Mesothelial cell of epicardium (in vitro differentiated cells): ENCODE measurements around the gene SGK1. TPM values are rescaled to one million over a fixed set of nuclear protein-coding genes. Genes with fewer than 3 reads are reported as not detected.

Experiments
- DNase-seq, 2 experiments: peaks; one replicate each; pipeline ENCODE4 v3.0.0; 2021; ENCODE audit warnings: low spot score in 2 of 2; ENCODE audit not compliant: unreplicated experiment in 2 of 2
- H3K27ac Mint-ChIP-seq: 2 replicates; pipeline ENCODE4 v1.8.0; 2021; ENCODE audit warnings: mixed read lengths
- H3K27me3 Mint-ChIP-seq: 2 replicates; pipeline ENCODE4 v1.8.0; 2021; ENCODE audit warnings: low read depth, mixed read lengths
- H3K36me3 Mint-ChIP-seq: 2 replicates; pipeline ENCODE4 v1.8.0; 2021; ENCODE audit warnings: mixed read lengths
- H3K4me1 Mint-ChIP-seq: 2 replicates; pipeline ENCODE4 v1.8.0; 2021; ENCODE audit warnings: mixed read lengths
- H3K4me3 Mint-ChIP-seq: 2 replicates; pipeline ENCODE4 v1.8.0; 2021; ENCODE audit warnings: mild to moderate bottlenecking, moderate library complexity, mixed read lengths
- H3K9me3 Mint-ChIP-seq: 2 replicates; pipeline ENCODE4 v1.8.0; 2021; ENCODE audit warnings: mixed read lengths
- total RNA-seq: library from RNA; stranded (reverse); gene quantifications from 3 replicates; pipeline ENCODE4 v1.2.1, GENCODE V29; 2021
- TF ChIP-seq, protein P1 (sequence below): fragments of 200-600 bp; sonication (generic); IDR thresholded peaks from one replicate; pipeline ENCODE4 v1.5.0; 2021; ENCODE audit warnings: antibody characterized with exemption; ENCODE audit not compliant: unreplicated experiment

SGK1 gene
- total RNA-seq, 1 donor from 2014 or later, result 44.5 TPM

DNA sequence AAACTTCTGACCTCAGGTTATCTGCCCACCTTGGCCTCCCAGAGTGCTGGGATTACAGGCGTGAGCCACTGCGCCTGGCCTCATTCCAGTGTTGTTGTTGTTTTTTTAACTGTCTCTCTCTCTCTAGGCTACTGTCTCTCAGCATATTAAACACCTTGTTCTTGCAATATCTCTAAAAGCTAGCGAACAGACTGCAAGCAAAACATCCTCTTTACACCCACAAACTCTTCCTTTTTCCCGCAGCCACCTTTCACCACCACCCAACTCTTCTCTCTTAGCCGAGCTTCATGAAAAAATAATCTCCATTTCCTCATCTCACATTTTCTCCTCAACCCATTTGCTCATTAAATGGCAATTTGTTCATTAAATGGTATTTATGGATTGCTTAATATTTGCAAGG lies 45.5 kb downstream of the SGK1 start:
- no peaks in the 10 kb centered on the region for H3K36me3 Mint-ChIP-seq
- TF ChIP-seq, protein P1, sequence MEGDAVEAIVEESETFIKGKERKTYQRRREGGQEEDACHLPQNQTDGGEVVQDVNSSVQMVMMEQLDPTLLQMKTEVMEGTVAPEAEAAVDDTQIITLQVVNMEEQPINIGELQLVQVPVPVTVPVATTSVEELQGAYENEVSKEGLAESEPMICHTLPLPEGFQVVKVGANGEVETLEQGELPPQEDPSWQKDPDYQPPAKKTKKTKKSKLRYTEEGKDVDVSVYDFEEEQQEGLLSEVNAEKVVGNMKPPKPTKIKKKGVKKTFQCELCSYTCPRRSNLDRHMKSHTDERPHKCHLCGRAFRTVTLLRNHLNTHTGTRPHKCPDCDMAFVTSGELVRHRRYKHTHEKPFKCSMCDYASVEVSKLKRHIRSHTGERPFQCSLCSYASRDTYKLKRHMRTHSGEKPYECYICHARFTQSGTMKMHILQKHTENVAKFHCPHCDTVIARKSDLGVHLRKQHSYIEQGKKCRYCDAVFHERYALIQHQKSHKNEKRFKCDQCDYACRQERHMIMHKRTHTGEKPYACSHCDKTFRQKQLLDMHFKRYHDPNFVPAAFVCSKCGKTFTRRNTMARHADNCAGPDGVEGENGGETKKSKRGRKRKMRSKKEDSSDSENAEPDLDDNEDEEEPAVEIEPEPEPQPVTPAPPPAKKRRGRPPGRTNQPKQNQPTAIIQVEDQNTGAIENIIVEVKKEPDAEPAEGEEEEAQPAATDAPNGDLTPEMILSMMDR, result no peak
- H3K4me1 Mint-ChIP-seq, result peaks cover 9% of the 10 kb centered on the region
- no peak for DNase-seq
- H3K27ac Mint-ChIP-seq, result no peak overlapping the region
- H3K4me3 Mint-ChIP-seq, result no peak overlapping the region
- H3K9me3 Mint-ChIP-seq, result no peaks in the 10 kb centered on the region
- peaks cover 4% of the 10 kb centered on the region for H3K27me3 Mint-ChIP-seq

DNA sequence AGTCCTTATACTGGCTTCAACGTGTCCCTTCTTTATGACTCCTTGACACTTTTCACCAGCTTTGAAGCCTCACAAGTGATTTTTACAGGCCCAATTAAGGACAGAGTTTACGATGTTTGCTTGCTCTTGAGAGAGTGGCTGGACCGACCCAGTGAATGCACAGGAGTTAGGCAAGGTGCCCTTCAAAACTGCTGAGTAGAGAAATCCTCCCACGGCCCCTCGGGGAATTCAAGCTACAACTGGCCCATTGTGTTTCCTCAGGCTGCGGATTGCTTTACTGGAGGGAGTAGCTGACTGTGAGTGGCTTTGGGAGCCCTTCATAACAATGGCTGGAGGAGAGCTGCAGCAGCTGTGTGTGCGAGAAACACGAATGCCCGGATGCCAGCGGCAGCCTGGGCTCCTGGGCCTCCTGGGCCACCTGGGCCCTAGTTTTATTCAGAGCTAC lies 50.0 kb downstream of the SGK1 start:
- no peak overlapping the region for H3K4me3 Mint-ChIP-seq
- H3K27ac Mint-ChIP-seq, result peak overlapping the region; percentile 79
- no peak for DNase-seq
- no peaks in the 10 kb centered on the region for H3K36me3 Mint-ChIP-seq
- H3K9me3 Mint-ChIP-seq, result no peaks in the 10 kb centered on the region
- TF ChIP-seq, protein P1, result no peak
- peaks cover 9% of the 10 kb centered on the region for H3K4me1 Mint-ChIP-seq
- H3K27me3 Mint-ChIP-seq, result no peaks in the 10 kb centered on the region

DNA sequence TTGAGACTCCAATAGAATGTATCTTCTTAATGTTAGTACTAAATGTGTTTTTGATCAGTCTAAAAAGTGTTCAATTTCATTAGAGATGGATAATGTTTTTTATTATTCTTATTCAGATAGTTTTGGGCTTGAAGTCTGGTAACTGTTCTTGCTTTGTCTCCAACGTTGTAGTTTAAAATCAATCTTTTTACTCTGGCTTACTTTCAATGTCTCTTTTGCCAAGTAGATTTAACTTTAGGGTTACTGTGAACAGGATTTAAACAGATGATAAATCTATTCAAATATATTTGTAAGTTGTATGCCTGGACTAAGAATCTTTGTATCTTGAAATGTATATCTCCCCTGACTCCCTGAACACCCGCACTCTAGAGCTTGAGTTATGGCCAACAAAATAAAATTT lies 51.1 kb downstream of the SGK1 start:
- TF ChIP-seq, protein P1, result no peak
- H3K36me3 Mint-ChIP-seq, result no peaks in the 10 kb centered on the region
- H3K4me1 Mint-ChIP-seq, result peaks cover 9% of the 10 kb centered on the region
- H3K9me3 Mint-ChIP-seq, result no peaks in the 10 kb centered on the region
- H3K4me3 Mint-ChIP-seq, result no peak overlapping the region
- no peak overlapping the region for H3K27ac Mint-ChIP-seq
- H3K27me3 Mint-ChIP-seq, result no peaks in the 10 kb centered on the region
- no peak for DNase-seq

DNA sequence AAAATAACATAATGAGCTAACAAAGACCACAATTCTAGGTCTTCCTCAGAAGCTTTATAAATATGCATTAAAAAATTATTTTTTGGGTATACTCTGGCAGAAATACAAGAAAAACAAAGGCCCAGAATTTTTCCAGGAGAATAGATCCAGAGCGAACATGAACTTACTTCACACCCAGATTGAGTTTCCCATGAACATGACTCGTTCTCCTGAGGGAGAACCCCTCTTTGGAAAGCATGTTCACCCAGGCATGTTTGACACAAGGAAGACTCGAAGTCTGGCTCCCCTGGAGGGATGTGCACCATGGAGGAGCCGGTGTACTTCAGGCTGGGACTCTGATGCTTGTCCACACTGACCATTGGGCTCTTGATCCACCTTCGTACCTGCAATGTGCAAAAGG lies 56.1 kb downstream of the SGK1 start:
- Mint-ChIP-seq H3K4me3 (no peak overlapping the region), H3K27ac (no peak overlapping the region), H3K4me1 (no peaks in the 10 kb centered on the region), H3K27me3 (no peaks in the 10 kb centered on the region), H3K36me3 (no peaks in the 10 kb centered on the region), H3K9me3 (no peaks in the 10 kb centered on the region)
- no peak for DNase-seq
- TF ChIP-seq, protein P1, result no peak

DNA sequence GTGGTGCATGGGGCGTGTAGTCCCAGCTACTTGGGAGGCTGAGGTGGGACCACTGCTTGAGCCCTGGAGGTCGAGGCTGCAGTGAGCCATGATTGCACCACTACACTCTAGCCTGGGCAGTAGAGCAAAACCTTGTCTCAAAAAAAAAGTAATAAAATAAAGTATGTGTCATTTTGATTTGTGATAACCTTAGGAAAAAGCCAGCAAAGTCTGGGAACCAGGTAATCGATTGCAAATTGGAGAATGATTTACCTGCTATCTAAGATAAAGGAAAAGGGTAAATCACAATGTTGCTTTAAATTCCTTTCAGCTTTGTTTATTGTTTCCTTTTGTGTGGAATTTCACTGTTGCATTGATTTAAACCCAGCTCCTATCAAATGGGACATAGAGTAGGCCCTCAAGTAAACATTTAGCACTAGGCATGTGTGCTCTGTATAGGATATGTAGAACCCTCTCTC lies 59.0 kb downstream of the SGK1 start:
- Mint-ChIP-seq H3K4me3 (no peak overlapping the region), H3K9me3 (no peaks in the 10 kb centered on the region), H3K36me3 (no peaks in the 10 kb centered on the region), H3K27me3 (no peaks in the 10 kb centered on the region), H3K27ac (no peak overlapping the region), H3K4me1 (peaks cover 7% of the 10 kb centered on the region)
- TF ChIP-seq, protein P1, result no peak
- no peak for DNase-seq

DNA sequence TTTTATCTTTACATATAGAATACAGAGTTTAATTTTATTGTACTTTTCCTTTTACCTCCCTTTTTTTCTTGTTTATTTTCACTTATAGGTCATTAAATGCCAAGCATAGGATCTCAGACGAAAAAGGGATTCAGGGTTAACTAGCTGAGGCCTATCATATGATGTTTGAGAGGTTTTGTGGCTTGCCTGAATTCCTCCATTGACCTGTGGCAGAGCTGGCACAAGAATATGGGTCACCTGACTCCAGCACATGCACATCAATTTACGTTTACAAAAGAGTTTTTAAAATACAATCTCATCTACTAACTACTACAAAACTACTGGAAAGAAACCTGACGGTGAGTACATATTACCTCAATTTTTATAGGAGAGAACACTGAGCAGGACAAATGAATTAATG lies 60.4 kb downstream of the SGK1 start:
- peaks cover 12% of the 10 kb centered on the region for H3K4me1 Mint-ChIP-seq
- H3K27me3 Mint-ChIP-seq, result no peaks in the 10 kb centered on the region
- H3K36me3 Mint-ChIP-seq, result no peaks in the 10 kb centered on the region
- DNase-seq, result no peak
- TF ChIP-seq, protein P1, result no peak
- H3K9me3 Mint-ChIP-seq, result no peaks in the 10 kb centered on the region
- no peak overlapping the region for H3K27ac Mint-ChIP-seq
- H3K4me3 Mint-ChIP-seq, result no peak overlapping the region
